Fibroblast of skin of back (primary cell): ENCODE data around the gene NOS1AP.
A peak's percentile ranks its signal among the peaks of the same experiment; 100 is the strongest.

ENCODE experiments used
- DNase-seq: peaks from one replicate; pipeline ENCODE4 v3.0.0-alpha.2; 2013

NOS1AP gene

GRCh38 chr1:162090378-162090777 is 20.9 kb downstream of the NOS1AP start:
- DNase-seq, result no peak

GRCh38 chr1:162091681-162092524 is 22.4 kb downstream of the NOS1AP start:
- no peak for DNase-seq

- no peak for DNase-seq
Observed at GRCh38 chr1:162093095-162093494, 23.6 kb downstream of the NOS1AP start.

GRCh38 chr1:162094271-162094670 is 24.8 kb downstream of the NOS1AP start:
- no peak for DNase-seq

GRCh38 chr1:162094723-162095122 is 25.2 kb downstream of the NOS1AP start:
- no peak for DNase-seq

GRCh38 chr1:162107911-162108310 is 38.4 kb downstream of the NOS1AP start:
- no peak for DNase-seq

- no peak for DNase-seq
Observed at GRCh38 chr1:162108426-162108825, 38.9 kb downstream of the NOS1AP start.

- DNase-seq, result no peak
Observed at GRCh38 chr1:162110910-162111309, 41.4 kb downstream of the NOS1AP start.

GRCh38 chr1:162111572-162111971 is 42.1 kb downstream of the NOS1AP start:
- peak; percentile 28 for DNase-seq

- DNase-seq, result no peak
Observed at GRCh38 chr1:162113419-162113818, 43.9 kb downstream of the NOS1AP start.

- no peak for DNase-seq
Observed at GRCh38 chr1:162117039-162117774, 47.7 kb downstream of the NOS1AP start.

- no peak for DNase-seq
Observed at GRCh38 chr1:162118063-162118462, 48.6 kb downstream of the NOS1AP start.

- no peak for DNase-seq
Observed at GRCh38 chr1:162128693-162129356, 59.3 kb downstream of the NOS1AP start.

GRCh38 chr1:162130308-162130707 is 60.8 kb downstream of the NOS1AP start:
- DNase-seq, result no peak

GRCh38 chr1:162131400-162132321 is 62.2 kb downstream of the NOS1AP start:
- no peak for DNase-seq

GRCh38 chr1:162133566-162133965 is 64.1 kb downstream of the NOS1AP start:
- no peak for DNase-seq

- DNase-seq, result no peak
Observed at GRCh38 chr1:162134646-162135045, 65.2 kb downstream of the NOS1AP start.

- DNase-seq, result no peak
Observed at GRCh38 chr1:162135271-162135775, 65.8 kb downstream of the NOS1AP start.

GRCh38 chr1:162136760-162137159 is 67.3 kb downstream of the NOS1AP start:
- DNase-seq, result peak; percentile 82

- DNase-seq, result no peak
Observed at GRCh38 chr1:162137179-162137960, 67.9 kb downstream of the NOS1AP start.

- no peak for DNase-seq
Observed at GRCh38 chr1:162138112-162138511, 68.6 kb downstream of the NOS1AP start.
